Ramos (cell line): ENCODE data around the gene PRMT9.

Source experiments
- in situ Hi-C: fragments of 300-500 bp; cut with MboI; formaldehyde crosslinking; loops from one replicate; pipeline ENCODE4 v1.14.3; 2022; ENCODE audit warnings: low sequenced_read_pairs; ENCODE audit not compliant: unreplicated experiment

PRMT9 gene

GRCh38 chr4:147625733-147626132 lies 58.2 kb downstream of the PRMT9 start:
- in situ Hi-C loops: no loop called here

- in situ Hi-C loops: no loop called here
These were observed 63.6 kb downstream of the PRMT9 start for GRCh38 chr4:147620315-147620714.

GRCh38 chr4:147617841-147618691 lies 65.9 kb downstream of the PRMT9 start:
- in situ Hi-C loops: no loop called here

GRCh38 chr4:147617173-147617840 lies 66.7 kb downstream of the PRMT9 start, which contains the start of gene TMEM184C:
Gene TMEM184C, plus strand, starts transcription at chr4:147617397. Its CDS starts 560 bp downstream, at chr4:147617957.
- in situ Hi-C loops: no loop called here

GRCh38 chr4:147616849-147617172 lies 67.2 kb downstream of the PRMT9 start:
- in situ Hi-C loops: no loop called here

- in situ Hi-C loops: no loop called here
These were observed 73.3 kb downstream of the PRMT9 start for GRCh38 chr4:147610686-147611085.

GRCh38 chr4:147607471-147607870 lies 76.5 kb downstream of the PRMT9 start:
- in situ Hi-C loops: no loop called here

GRCh38 chr4:147605499-147605898 lies 78.5 kb downstream of the PRMT9 start:
- in situ Hi-C loops: no loop called here

- in situ Hi-C loops: loop anchor here (25.0 kb wide), 1 partner anchor 437 kb away; no protein-coding TSS in a partner anchor
These were observed 84.2 kb downstream of the PRMT9 start for GRCh38 chr4:147599769-147600168.

GRCh38 chr4:147599206-147599605 lies 84.8 kb downstream of the PRMT9 start:
- in situ Hi-C loops: loop anchor here (25.0 kb wide), 1 partner anchor 437 kb away; no protein-coding TSS in a partner anchor

- in situ Hi-C loops: loop anchor here (25.0 kb wide), 1 partner anchor 435 kb away; no protein-coding TSS in a partner anchor
These were observed 86.4 kb downstream of the PRMT9 start for GRCh38 chr4:147597561-147597960.

GRCh38 chr4:147596981-147597380 lies 87.0 kb downstream of the PRMT9 start:
- in situ Hi-C loops: loop anchor here (25.0 kb wide), 1 partner anchor 435 kb away; no protein-coding TSS in a partner anchor

GRCh38 chr4:147596377-147596776 lies 87.6 kb downstream of the PRMT9 start:
- in situ Hi-C loops: loop anchor here (25.0 kb wide), 1 partner anchor 434 kb away; no protein-coding TSS in a partner anchor

- in situ Hi-C loops: loop anchor here (25.0 kb wide), 1 partner anchor 432 kb away; no protein-coding TSS in a partner anchor
These were observed 89.4 kb downstream of the PRMT9 start for GRCh38 chr4:147594578-147594977.

GRCh38 chr4:147594107-147594506 lies 89.9 kb downstream of the PRMT9 start:
- in situ Hi-C loops: loop anchor here (25.0 kb wide), 1 partner anchor 432 kb away; no protein-coding TSS in a partner anchor

GRCh38 chr4:147591106-147591505 lies 92.9 kb downstream of the PRMT9 start:
- in situ Hi-C loops: loop anchor here (25.0 kb wide), 1 partner anchor 429 kb away; no protein-coding TSS in a partner anchor

GRCh38 chr4:147590249-147590920 lies 93.6 kb downstream of the PRMT9 start:
- in situ Hi-C loops: loop anchor here (25.0 kb wide), 1 partner anchor 428 kb away; no protein-coding TSS in a partner anchor

- in situ Hi-C loops: loop anchor here (25.0 kb wide), 1 partner anchor 427 kb away; no protein-coding TSS in a partner anchor
These were observed 94.4 kb downstream of the PRMT9 start for GRCh38 chr4:147589586-147589985.
